ENCODE measurements around the gene ZSWIM7.

Gene ZSWIM7

DNA sequence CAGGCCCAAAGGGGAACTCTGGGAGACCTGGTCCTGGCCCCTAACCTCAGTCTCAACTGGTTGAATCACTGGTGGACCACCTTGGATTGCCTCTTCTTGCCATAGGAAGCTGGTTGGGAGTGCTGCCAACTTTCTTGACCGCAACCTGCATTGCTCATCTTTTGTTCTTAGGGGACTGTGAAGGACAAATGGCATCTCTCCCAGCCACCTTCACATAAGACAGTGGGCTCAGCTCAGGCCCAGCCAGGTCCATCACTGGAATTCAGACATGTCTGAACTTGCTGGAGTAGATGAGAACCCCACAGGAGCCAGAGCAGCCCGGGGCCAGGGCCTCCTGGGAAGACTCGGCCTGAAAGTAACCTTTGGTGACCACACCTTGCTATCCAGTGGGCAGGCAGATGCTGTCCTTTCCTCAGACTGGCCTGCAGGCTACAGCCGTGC is 35.8 kb downstream of the ZSWIM7 start:
- no peaks in the 10 kb centered on the region for H3K27me3 Mint-ChIP-seq (ENCODE audit: low read depth)
- peaks cover 29% of the 10 kb centered on the region for H3K4me1 Mint-ChIP-seq
- H3K27ac Mint-ChIP-seq, result no peak overlapping the region
- no peak for TF ChIP-seq CTCF (IDR thresholded peaks at IDR 0.05; ENCODE audit: unreplicated experiment in 3 of 3)
- no peaks in the 10 kb centered on the region for H3K9me3 Mint-ChIP-seq
- H3K36me3 Mint-ChIP-seq (ENCODE audit: low read depth), result no peaks in the 10 kb centered on the region
- no peak overlapping the region for H3K4me3 Mint-ChIP-seq

- Mint-ChIP-seq H3K9me3 (no peaks in the 10 kb centered on the region), H3K27me3 (ENCODE audit: low read depth) (peaks cover 4% of the 10 kb centered on the region), H3K27ac (no peak overlapping the region), H3K4me3 (no peak overlapping the region), H3K4me1 (peaks cover 13% of the 10 kb centered on the region), H3K36me3 (ENCODE audit: low read depth) (no peaks in the 10 kb centered on the region)
- TF ChIP-seq CTCF (IDR thresholded peaks at IDR 0.05; ENCODE audit: unreplicated experiment in 3 of 3), result no peak
These were observed 41.0 kb downstream of the ZSWIM7 start for GRCh38 chr17:15958484-15958854.

- no peak overlapping the region for H3K27ac Mint-ChIP-seq
- peaks cover 13% of the 10 kb centered on the region for H3K4me1 Mint-ChIP-seq
- peaks cover 4% of the 10 kb centered on the region for H3K27me3 Mint-ChIP-seq (ENCODE audit: low read depth)
- TF ChIP-seq CTCF (IDR thresholded peaks at IDR 0.05; ENCODE audit: unreplicated experiment in 3 of 3), result no peak
- H3K4me3 Mint-ChIP-seq, result no peak overlapping the region
- H3K9me3 Mint-ChIP-seq, result no peaks in the 10 kb centered on the region
- no peaks in the 10 kb centered on the region for H3K36me3 Mint-ChIP-seq (ENCODE audit: low read depth)
These were observed 41.7 kb downstream of the ZSWIM7 start for GRCh38 chr17:15957608-15958307.

- no peak for TF ChIP-seq CTCF (IDR thresholded peaks at IDR 0.05; ENCODE audit: unreplicated experiment in 3 of 3)
- Mint-ChIP-seq H3K27me3 (ENCODE audit: low read depth) (peaks cover 4% of the 10 kb centered on the region), H3K4me3 (no peak overlapping the region), H3K4me1 (peaks cover 13% of the 10 kb centered on the region), H3K9me3 (no peaks in the 10 kb centered on the region), H3K36me3 (ENCODE audit: low read depth) (no peaks in the 10 kb centered on the region), H3K27ac (no peak overlapping the region)
These were observed 42.3 kb downstream of the ZSWIM7 start for GRCh38 chr17:15957206-15957605.

GRCh38 chr17:15955793-15956541 is 43.5 kb downstream of the ZSWIM7 start:
- Mint-ChIP-seq H3K9me3 (no peaks in the 10 kb centered on the region), H3K36me3 (ENCODE audit: low read depth) (no peaks in the 10 kb centered on the region), H3K4me3 (no peak overlapping the region), H3K27ac (no peak overlapping the region), H3K4me1 (peaks cover 13% of the 10 kb centered on the region), H3K27me3 (ENCODE audit: low read depth) (peaks cover 4% of the 10 kb centered on the region)
- no peak for TF ChIP-seq CTCF (IDR thresholded peaks at IDR 0.05; ENCODE audit: unreplicated experiment in 3 of 3)

Measured in nephron (organoid).